ENCODE measurements around the gene CAMTA1. TPM values are rescaled to one million over a fixed set of nuclear protein-coding genes. Genes with fewer than 3 reads are reported as not detected.

CAMTA1 gene
- total and polyA plus RNA-seq, 4 donors, result 18.0 to 93.5 (median 35.8) TPM

GRCh38 chr1:7623842-7624241, 838.6 kb downstream of the CAMTA1 start:
- no peak for DNase-seq (ENCODE audit: low spot score)
- H3K9me3 ChIP-seq (ENCODE audit: control insufficient read depth in 4 of 4, low read length in 3 of 4), result no peaks in the 10 kb centered on the region
- no peak overlapping the region for H3K4me3 ChIP-seq (ENCODE audit: low read depth in 1 of 3, low read length in 3 of 3)
- no peak overlapping the region for H3K27ac ChIP-seq (ENCODE audit: low read depth in 1 of 2, low read length in 2 of 2)
- TF ChIP-seq ATF3 (IDR thresholded peaks at IDR 0.05) (no peak), HNF4A (conservative IDR thresholded peaks at IDR 0.05) (no peak), RXRA (IDR thresholded peaks at IDR 0.05) (no peak), CTCF (IDR thresholded peaks at IDR 0.05; ENCODE audit: low read depth, low read length, missing input control) (no peak), ZBTB33 (IDR thresholded peaks at IDR 0.05) (no peak), MAX (IDR thresholded peaks at IDR 0.05) (no peak), FOXA2 (IDR thresholded peaks at IDR 0.05) (no peak), TAF1 (conservative IDR thresholded peaks at IDR 0.05) (no peak), NR2F2 (IDR thresholded peaks at IDR 0.05) (no peak), SP1 (IDR thresholded peaks at IDR 0.05) (no peak), GABPA (IDR thresholded peaks at IDR 0.05 in 1 of 2, conservative IDR thresholded peaks at IDR 0.05 in 1 of 2) (no peak), FOXA1 (IDR thresholded peaks at IDR 0.05) (no peak), YY1 (IDR thresholded peaks at IDR 0.05) (no peak), RAD21 (IDR thresholded peaks at IDR 0.05) (no peak), EGR1 (IDR thresholded peaks at IDR 0.05; ENCODE audit: low read depth in 2 of 2) (no peak)
- peaks cover 2 to 19% (median 13%) of the 10 kb centered on the region in 4 donors for H3K4me1 ChIP-seq (ENCODE audit: control insufficient read depth in 4 of 4, insufficient read depth in 4 of 4, low read length in 3 of 4)
- 55% methylated on average over 8 of the region's 8 CpGs for WGBS
- H3K27me3 ChIP-seq (ENCODE audit: control insufficient read depth in 4 of 4, insufficient read depth in 4 of 4, low read length in 3 of 4), result peaks cover 0 to 2% (median 0%) of the 10 kb centered on the region in 4 donors
- no peak overlapping the region for H3K9ac ChIP-seq (ENCODE audit: low read depth in 1 of 2, low read length in 2 of 2)
- no peaks in the 10 kb centered on the region for H3K36me3 ChIP-seq (ENCODE audit: control insufficient read depth in 4 of 4, insufficient read depth in 3 of 4, low read depth in 1 of 4, low read length in 3 of 4)

- Histone ChIP-seq H3K9ac (ENCODE audit: low read depth in 1 of 2, low read length in 2 of 2) (no peak overlapping the region), H3K4me3 (ENCODE audit: low read depth in 1 of 3, low read length in 3 of 3) (no peak overlapping the region), H3K27me3 (ENCODE audit: control insufficient read depth in 4 of 4, insufficient read depth in 4 of 4, low read length in 3 of 4) (peaks cover 0 to 2% (median 0%) of the 10 kb centered on the region in 4 donors), H3K4me1 (ENCODE audit: control insufficient read depth in 4 of 4, insufficient read depth in 4 of 4, low read length in 3 of 4) (peaks cover 2 to 19% (median 13%) of the 10 kb centered on the region in 4 donors), H3K36me3 (ENCODE audit: control insufficient read depth in 4 of 4, insufficient read depth in 3 of 4, low read depth in 1 of 4, low read length in 3 of 4) (no peaks in the 10 kb centered on the region), H3K27ac (ENCODE audit: low read depth in 1 of 2, low read length in 2 of 2) (no peak overlapping the region), H3K9me3 (ENCODE audit: control insufficient read depth in 4 of 4, low read length in 3 of 4) (no peaks in the 10 kb centered on the region)
- WGBS, result 83% methylated on average over 7 of the region's 7 CpGs
- DNase-seq (ENCODE audit: low spot score), result no peak
- TF ChIP-seq FOXA1 (IDR thresholded peaks at IDR 0.05) (no peak), MAX (IDR thresholded peaks at IDR 0.05) (no peak), ZBTB33 (IDR thresholded peaks at IDR 0.05) (no peak), REST (IDR thresholded peaks at IDR 0.05) (no peak), ATF3 (IDR thresholded peaks at IDR 0.05) (no peak), RAD21 (IDR thresholded peaks at IDR 0.05) (no peak), HNF4G (IDR thresholded peaks at IDR 0.05) (no peak), TAF1 (conservative IDR thresholded peaks at IDR 0.05) (no peak), RXRA (IDR thresholded peaks at IDR 0.05) (no peak), EGR1 (IDR thresholded peaks at IDR 0.05; ENCODE audit: low read depth in 2 of 2) (no peak), JUND (IDR thresholded peaks at IDR 0.05) (no peak), CTCF (IDR thresholded peaks at IDR 0.05; ENCODE audit: low read depth, low read length, missing input control) (no peak), NR2F2 (IDR thresholded peaks at IDR 0.05) (no peak), SP1 (IDR thresholded peaks at IDR 0.05) (no peak)
Observed at GRCh38 chr1:7624791-7625355, 839.6 kb downstream of the CAMTA1 start.

Measured in liver (tissue), 9 donors.